Measurements from ENCODE around the gene COG3.

Gene COG3

DNA sequence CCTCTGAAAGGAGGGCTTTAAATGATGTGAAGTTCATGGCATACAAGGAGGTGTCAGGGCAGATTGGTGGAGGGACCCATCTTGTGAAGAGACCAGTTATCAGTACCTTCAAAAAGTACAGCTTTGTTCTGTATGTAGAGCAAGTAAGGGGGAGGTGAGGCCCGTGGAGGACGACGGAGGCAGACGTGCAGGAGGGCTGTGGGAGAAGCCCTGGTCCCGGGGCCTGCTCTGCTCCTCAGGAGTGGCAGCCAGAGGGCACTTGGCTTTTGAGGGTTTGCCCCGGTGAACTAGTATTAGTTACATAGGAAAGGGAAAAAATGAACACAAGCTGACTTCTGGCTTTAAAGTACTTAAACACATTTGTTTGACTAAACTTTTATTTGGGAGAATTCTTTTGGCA, 42.1 kb downstream of the COG3 start:
- H3K4me1 ChIP-seq (ENCODE audit: low read length) = no peaks in the 10 kb centered on the region
- no peak for DNase-seq
- no peaks in the 10 kb centered on the region for H3K27me3 ChIP-seq (replicated peaks; ENCODE audit: insufficient read depth, low read length)
- no peaks in the 10 kb centered on the region for H3K36me3 ChIP-seq (replicated peaks; ENCODE audit: insufficient read depth, low read length)
- H3K9ac ChIP-seq (ENCODE audit: low read length) = no peak overlapping the region
- no peak overlapping the region for H3K4me3 ChIP-seq (ENCODE audit: low read length)
- TF ChIP-seq EZH2 (optimal IDR thresholded peaks at IDR 0.05; ENCODE audit: low read depth, low read length) = no peak
- TF ChIP-seq CTCF (IDR thresholded peaks at IDR 0.05; ENCODE audit: low read length) = no peak
- no peak for TF ChIP-seq EZH2phosphoT487 (IDR thresholded peaks at IDR 0.05; ENCODE audit: low read length)
- H2AFZ ChIP-seq (ENCODE audit: low read length) = no peak overlapping the region
- no peaks in the 10 kb centered on the region for H3K9me2 ChIP-seq (replicated peaks; ENCODE audit: insufficient read depth, low read length)
- H3K79me2 ChIP-seq (ENCODE audit: low read length) = no peaks in the 10 kb centered on the region
- no peaks in the 10 kb centered on the region for H3F3A ChIP-seq (ENCODE audit: insufficient read depth, low read length)
- no peak overlapping the region for H3K27ac ChIP-seq (ENCODE audit: low read length)
- H3K4me2 ChIP-seq (ENCODE audit: low read depth, low read length) = no peak overlapping the region
- no peaks in the 10 kb centered on the region for H4K20me1 ChIP-seq (ENCODE audit: insufficient read depth, low read length)
- H3K9me3 ChIP-seq (replicated peaks; ENCODE audit: insufficient read depth, low read length) = no peaks in the 10 kb centered on the region

- DNase-seq = no peak
- TF ChIP-seq CTCF (IDR thresholded peaks at IDR 0.05; ENCODE audit: low read length) (no peak), EZH2phosphoT487 (IDR thresholded peaks at IDR 0.05; ENCODE audit: low read length) (no peak), EZH2 (optimal IDR thresholded peaks at IDR 0.05; ENCODE audit: low read depth, low read length) (no peak)
- no peak overlapping the region for H3K4me2 ChIP-seq (ENCODE audit: low read depth, low read length)
Observed at GRCh38 chr13:45508776-45509175, 44.0 kb downstream of the COG3 start.

GRCh38 chr13:45510672-45511071, 45.9 kb downstream of the COG3 start:
- Histone ChIP-seq H3K27ac (ENCODE audit: low read length) (no peak overlapping the region), H3K36me3 (replicated peaks; ENCODE audit: insufficient read depth, low read length) (no peaks in the 10 kb centered on the region), H2AFZ (ENCODE audit: low read length) (no peak overlapping the region), H3K9me3 (replicated peaks; ENCODE audit: insufficient read depth, low read length) (no peaks in the 10 kb centered on the region), H3K27me3 (replicated peaks; ENCODE audit: insufficient read depth, low read length) (no peaks in the 10 kb centered on the region), H3F3A (ENCODE audit: insufficient read depth, low read length) (no peaks in the 10 kb centered on the region), H3K4me1 (ENCODE audit: low read length) (no peaks in the 10 kb centered on the region), H3K4me3 (ENCODE audit: low read length) (no peak overlapping the region), H4K20me1 (ENCODE audit: insufficient read depth, low read length) (no peaks in the 10 kb centered on the region), H3K79me2 (ENCODE audit: low read length) (no peaks in the 10 kb centered on the region), H3K9ac (ENCODE audit: low read length) (no peak overlapping the region), H3K9me2 (replicated peaks; ENCODE audit: insufficient read depth, low read length) (no peaks in the 10 kb centered on the region), H3K4me2 (ENCODE audit: low read depth, low read length) (no peak overlapping the region)
- DNase-seq = no peak
- TF ChIP-seq EZH2 (optimal IDR thresholded peaks at IDR 0.05; ENCODE audit: low read depth, low read length) = no peak
- TF ChIP-seq EZH2phosphoT487 (IDR thresholded peaks at IDR 0.05; ENCODE audit: low read length) = no peak
- TF ChIP-seq CTCF (IDR thresholded peaks at IDR 0.05; ENCODE audit: low read length) = no peak

More at GRCh38 chr13:45508776-45509175, 44.0 kb downstream of the COG3 start:
- no peaks in the 10 kb centered on the region for H3K79me2 ChIP-seq (ENCODE audit: low read length)
- H3K36me3 ChIP-seq (replicated peaks; ENCODE audit: insufficient read depth, low read length) = no peaks in the 10 kb centered on the region
- H3K9me2 ChIP-seq (replicated peaks; ENCODE audit: insufficient read depth, low read length) = no peaks in the 10 kb centered on the region
- no peak overlapping the region for H2AFZ ChIP-seq (ENCODE audit: low read length)
- no peak overlapping the region for H3K9ac ChIP-seq (ENCODE audit: low read length)
- H4K20me1 ChIP-seq (ENCODE audit: insufficient read depth, low read length) = no peaks in the 10 kb centered on the region
- no peaks in the 10 kb centered on the region for H3K4me1 ChIP-seq (ENCODE audit: low read length)
- H3F3A ChIP-seq (ENCODE audit: insufficient read depth, low read length) = no peaks in the 10 kb centered on the region
- H3K4me3 ChIP-seq (ENCODE audit: low read length) = no peak overlapping the region
- no peaks in the 10 kb centered on the region for H3K9me3 ChIP-seq (replicated peaks; ENCODE audit: insufficient read depth, low read length)
- H3K27me3 ChIP-seq (replicated peaks; ENCODE audit: insufficient read depth, low read length) = no peaks in the 10 kb centered on the region
- H3K27ac ChIP-seq (ENCODE audit: low read length) = no peak overlapping the region

All from MM.1S (cell line).